Cerebellar cortex (tissue), 1 donor: ENCODE results near the gene MACROD1.

ENCODE experiments used
- DNase-seq: peaks from one replicate; pipeline ENCODE4 v3.0.0-alpha.2; 2015; ENCODE audit warnings: low spot score

Gene MACROD1

DNA sequence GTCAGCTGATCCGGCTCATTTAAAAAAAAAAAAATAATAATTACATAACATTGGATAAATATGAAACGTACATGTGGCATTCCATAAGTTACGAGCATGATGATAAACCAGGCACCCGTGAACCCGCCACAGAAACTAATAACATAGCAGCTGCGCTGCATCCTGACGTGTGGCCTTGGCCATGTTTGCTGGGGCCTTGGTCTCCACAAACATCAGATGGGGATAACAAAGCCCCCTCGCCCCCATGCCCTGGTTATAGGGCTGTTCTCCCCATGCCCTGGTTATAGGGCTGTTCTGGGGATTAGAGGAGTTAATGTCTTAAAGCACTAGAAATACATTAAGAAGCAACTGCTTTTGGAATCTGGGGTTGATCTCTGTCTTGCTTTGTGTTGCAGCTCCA is 93.5 kb downstream of the MACROD1 start:
- DNase-seq: no peak

- DNase-seq: no peak
Observed at GRCh38 chr11:64071849-64072248, 94.1 kb downstream of the MACROD1 start.

GRCh38 chr11:64070314-64070681 is 95.6 kb downstream of the MACROD1 start:
- no peak for DNase-seq

- no peak for DNase-seq
Observed at GRCh38 chr11:64069401-64070313, 96.3 kb downstream of the MACROD1 start.

DNA sequence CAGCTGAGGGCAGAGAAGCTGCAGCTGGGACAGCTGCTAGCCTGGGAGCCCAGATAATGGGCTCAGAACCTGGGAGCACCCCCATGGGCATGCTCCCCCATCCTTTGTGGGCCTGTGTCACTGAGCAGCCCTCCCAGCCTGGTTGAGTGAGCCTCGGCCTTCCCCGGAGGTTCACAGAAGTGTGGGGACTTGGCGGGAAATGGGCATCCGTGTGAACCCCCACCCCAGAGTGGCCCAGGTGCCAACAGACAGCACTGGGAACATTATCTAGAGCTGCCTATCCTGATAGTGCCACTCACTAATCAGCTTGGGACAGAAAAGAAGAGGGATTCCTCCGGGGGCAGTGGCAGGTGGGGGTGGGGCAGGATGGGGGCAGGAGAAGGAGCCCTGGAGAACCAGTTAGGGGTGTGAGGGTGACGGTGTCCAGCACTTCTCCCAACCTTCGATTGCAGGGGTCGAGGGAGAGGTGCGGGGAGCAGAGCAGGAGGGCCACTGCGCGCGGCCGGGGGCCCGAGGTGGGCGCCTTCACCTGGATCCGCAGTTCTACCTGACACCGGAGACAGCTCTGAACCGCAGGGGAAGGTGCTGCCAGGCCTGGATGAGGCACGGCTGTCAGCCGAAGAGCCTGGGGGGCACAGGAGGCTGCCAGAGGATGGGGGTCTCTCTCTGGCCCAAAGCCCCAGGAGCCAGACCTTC is 97.1 kb downstream of the MACROD1 start:
- no peak for DNase-seq

GRCh38 chr11:64067230-64067993 is 98.5 kb downstream of the MACROD1 start:
- no peak for DNase-seq

GRCh38 chr11:64065712-64066111 is 100.2 kb downstream of the MACROD1 start:
- no peak for DNase-seq

DNA sequence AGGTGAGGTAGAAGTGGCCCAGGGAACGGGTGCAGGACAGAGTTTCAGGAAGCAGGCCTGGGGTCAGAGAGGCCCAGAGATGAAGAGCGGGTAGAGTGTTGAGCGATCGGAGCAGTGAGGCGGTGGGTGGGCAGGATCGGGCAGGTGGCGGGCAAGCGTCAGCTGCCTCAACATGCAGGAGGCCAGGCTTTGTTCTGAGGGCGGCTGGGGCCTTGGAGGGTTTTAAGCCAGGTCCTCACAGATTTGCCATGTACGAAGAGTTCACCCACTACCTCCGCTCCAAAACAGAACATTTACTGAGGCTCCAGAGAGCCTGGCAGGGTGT is 100.8 kb downstream of the MACROD1 start:
- DNase-seq: no peak

GRCh38 chr11:64064374-64065140 is 101.4 kb downstream of the MACROD1 start:
- DNase-seq: peak; percentile 88

DNA sequence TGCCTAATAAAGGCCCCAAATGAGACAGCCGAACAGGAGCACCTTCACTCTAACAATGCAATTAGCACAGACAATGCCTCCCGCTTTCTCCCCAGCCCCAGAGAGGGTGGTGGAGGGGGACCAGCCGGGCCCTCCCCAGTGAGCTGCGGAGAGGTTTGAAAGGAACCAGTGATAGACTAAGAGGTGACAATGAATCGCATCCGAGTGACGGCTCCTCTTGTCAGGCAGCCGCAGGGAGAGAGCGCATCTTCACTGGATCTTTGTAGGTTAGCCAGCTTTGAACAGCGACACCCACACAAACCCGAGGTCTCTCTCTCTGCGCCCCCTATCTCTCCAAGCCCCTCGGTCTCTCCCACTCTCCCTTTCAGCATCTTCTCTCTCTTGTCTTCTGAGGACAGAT is 102.1 kb downstream of the MACROD1 start:
- no peak for DNase-seq

DNA sequence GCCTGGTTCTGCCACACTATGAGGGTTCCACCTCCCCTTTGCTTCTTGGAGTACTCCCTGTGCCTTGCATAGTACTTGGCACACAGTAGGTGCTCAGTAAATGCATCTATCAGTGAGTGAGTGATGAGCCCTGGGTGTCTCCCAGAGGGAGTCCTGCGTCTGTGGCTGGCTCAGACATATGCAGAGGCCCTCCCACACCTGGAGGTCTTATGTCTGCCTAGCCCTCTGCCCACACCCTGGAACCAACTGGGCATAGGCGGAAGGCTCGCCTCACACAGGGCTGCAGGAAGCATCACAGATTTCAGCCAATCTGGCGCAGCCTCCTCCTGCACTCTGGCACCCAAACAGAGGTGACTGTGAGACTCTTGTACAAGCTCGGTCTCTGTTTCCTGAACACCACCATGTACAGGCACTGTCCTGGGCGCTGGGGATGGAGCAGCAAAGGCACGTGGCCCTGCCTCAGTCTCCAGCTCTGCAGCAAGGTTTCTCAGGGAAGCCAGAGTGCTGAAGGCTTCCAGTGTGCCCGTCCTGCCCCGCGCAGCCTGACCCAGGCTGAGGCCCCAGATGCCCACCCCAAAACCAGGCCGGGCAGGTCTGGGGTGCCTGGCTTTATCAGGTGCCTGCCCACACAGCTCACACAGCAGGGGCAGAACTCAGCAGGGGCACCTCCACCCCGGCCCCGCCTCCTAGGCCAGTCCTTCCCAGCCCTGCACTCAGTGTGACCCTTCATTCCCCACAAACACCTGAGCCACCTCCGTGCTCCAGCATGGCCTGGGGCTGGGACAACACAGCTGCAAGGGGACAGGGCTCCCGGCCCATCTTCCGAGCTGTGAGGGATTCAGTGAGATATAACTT is 103.5 kb downstream of the MACROD1 start:
- DNase-seq: peak; percentile 66

GRCh38 chr11:64060861-64061444 is 105.0 kb downstream of the MACROD1 start:
- peak; percentile 53 for DNase-seq

DNA sequence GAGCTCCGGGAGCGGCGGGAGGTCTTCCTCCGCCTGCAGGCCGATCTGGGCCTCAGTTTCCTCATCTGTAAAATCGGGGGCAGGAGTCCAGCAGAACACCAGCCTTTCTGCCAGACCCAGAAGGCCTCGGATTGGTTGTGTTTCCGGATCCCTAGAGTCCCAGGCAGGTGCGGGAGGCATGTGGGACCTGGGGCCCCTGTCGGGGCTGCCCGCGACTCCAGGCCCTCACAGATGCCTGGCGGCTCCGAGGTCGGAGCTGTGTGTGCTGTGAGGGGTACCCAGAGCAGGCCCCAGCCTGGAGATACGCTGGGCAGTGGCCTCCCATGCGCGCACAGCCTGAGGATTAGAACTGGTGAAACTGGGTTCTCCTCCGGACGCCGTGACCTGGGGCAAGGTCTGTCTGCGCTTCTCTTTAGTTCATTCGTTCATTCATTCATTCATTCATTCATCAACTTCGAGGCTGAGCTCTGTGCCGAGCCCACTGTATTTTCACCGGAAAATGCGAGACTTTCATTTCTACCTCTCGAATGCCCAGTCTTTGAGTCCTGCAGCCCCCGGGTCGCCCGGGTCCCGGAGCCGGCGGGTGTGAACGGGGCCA is 105.6 kb downstream of the MACROD1 start:
- DNase-seq: no peak

DNA sequence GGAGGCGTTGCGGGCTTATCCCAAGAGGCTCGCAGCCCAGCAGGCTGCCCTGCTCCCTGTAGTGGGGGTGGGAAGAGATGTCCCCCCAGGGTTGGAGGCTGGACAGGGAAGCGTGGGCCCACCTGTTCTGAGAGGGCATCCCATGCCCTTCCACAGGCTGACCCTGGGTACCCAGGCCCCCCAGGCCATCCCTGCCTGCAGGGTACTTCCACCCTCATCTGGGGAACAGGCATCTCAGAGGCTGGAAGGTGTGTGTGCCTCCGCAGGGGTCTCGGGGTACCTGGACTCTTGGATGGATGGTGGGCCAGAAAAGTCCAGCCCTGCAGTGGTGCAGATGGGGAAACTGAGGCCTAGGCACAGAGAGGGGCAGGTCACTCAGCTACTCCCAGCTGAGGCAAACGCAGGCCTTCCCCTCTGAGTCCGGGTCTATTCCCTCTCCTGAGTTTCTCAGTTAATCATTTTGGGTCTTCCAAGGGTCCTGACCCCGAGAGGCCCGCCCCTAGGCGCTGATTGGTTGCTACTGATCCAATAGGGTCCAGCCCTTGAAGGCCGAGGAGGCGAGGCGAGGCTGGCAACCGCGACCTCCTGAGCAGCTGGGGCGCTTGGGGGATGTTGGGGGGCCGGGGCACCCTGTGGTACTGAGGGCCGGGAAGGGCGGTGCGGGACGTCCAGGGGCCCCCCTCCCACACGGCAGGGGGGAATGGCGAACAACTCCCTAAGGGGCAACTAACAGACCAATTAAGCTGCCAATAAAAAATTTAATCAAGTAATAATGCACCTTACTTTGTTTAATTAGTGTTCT is 106.4 kb downstream of the MACROD1 start:
- DNase-seq: no peak

DNA sequence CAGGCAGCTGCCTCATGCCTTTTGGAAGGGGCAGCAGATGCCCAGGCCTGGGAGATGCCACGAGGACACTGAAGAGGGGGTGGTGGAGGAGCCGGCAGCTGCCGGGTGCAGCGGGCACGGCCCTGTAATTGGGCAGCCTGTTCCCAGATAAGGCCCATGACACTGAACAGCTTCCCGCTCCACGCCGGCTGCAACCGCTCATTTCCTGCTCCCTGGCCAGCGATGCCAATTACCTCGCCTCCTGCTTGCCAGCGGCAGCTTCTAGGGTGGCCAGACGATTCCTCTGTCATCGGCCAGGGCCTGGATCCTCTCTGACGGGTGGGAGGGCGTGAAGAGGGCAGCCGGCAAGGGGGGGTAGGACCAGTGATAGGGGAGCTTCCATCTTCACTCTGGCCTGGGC is 107.4 kb downstream of the MACROD1 start:
- peak; percentile 59 for DNase-seq

DNA sequence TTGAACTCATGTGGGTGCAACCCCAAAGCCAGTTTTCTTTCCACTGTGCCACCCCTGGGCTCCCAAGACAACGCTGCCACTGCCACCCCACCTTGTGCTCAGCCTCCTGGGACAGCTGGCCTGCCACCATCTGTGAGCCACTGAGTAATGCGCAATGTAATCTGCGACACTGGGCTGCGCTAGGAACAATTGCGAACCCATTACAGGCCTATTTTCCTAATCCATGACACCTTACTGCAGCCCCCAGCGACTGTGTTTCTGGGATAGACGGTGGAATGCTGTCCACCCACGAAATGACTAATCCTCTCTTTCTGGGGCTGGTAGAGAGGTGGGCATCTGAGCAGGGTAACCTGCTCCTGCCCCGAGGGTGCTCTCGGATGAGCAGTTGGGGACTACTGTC is 108.0 kb downstream of the MACROD1 start:
- no peak for DNase-seq

DNA sequence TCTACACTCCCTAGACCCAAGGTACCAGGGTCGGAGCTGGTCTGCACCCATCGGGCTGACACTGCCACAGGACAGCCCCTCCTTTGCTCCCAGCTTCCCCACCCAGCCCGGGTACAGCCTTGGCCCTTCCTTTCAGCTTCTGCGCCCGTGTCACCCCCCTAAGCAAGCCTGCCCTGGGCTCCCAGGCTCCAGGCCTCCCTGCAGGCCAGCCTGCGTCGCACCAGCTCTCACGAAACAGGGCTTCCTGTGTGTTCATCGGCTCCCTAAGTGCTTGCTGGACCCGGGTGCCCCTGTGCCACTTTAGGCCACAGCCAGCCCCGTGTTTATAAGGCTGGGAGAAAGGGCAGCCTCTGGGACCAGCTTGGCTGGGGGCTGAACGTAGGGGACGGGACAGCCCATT is 109.1 kb downstream of the MACROD1 start:
- DNase-seq: no peak

- DNase-seq: peak; percentile 80
Observed at GRCh38 chr11:64056213-64056785, 109.6 kb downstream of the MACROD1 start.

DNA sequence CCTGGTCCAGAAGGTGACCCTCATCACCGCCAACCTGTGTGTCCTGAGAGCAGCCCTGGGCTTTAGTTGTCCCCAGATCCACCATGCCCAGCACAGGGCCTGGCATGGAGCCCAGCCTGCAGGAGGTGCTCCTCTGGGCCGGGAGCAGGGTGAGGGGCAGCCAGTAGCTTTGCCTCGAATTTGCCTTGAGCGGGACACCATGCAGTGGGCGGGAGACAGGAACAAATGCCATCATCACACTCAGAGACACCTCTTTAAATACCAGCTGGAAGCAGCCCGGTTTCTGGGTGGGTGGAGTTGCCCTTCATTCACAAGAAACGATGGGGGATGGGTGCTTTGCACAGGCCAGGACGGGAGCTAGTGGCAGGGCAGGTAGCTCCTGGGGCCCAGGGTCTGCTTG is 110.8 kb downstream of the MACROD1 start:
- DNase-seq: no peak
